H1 (cell line): ENCODE measurements around the gene ZNF521. TPM values are rescaled to one million over a fixed set of nuclear protein-coding genes. Genes with fewer than 3 reads are reported as not detected.

Source experiments
- KDM4A ChIP-seq: IDR thresholded peaks from one replicate; pipeline ENCODE4 v1.7.1; 2012; ENCODE audit warnings: low read depth, mild to moderate bottlenecking, moderate library complexity, low read length, inconsistent platforms; ENCODE audit not compliant: severe bottlenecking
- polyA plus RNA-seq, 7 experiments: library from polyadenylated mRNA; depleted of rRNA in 3 of 7; stranded (reverse) in 5 of 7; unstranded in 2 of 7; fragments of >200 nt in 5 of 7; fragments of 200-250 nt in 2 of 7; gene quantifications; 1 replicate in 5 of 7; 2 replicates in 1 of 7; 4 replicates in 1 of 7; pipeline versions ENCODE4 v1.2.1 to v1.2.3, GENCODE V29; 2011 to 2013; ENCODE audit warnings: missing spikeins in 2 of 7, mixed read lengths in 2 of 7
- total RNA-seq: library from RNA; stranded (reverse); fragmentation: NEBNext Ultra II Directional; extraction: Animal tissue kit (Norgen Biotek cat#: 25700); gene quantifications from 2 replicates; pipeline ENCODE4 v1.2.1, GENCODE V29; 2021

The ZNF521 gene
- total and polyA plus RNA-seq, 2 of the 8 experiments (the other 6 are each of a cell fraction or from before 2014, with no cell fraction given), result 9.5 to 15.8 TPM

DNA sequence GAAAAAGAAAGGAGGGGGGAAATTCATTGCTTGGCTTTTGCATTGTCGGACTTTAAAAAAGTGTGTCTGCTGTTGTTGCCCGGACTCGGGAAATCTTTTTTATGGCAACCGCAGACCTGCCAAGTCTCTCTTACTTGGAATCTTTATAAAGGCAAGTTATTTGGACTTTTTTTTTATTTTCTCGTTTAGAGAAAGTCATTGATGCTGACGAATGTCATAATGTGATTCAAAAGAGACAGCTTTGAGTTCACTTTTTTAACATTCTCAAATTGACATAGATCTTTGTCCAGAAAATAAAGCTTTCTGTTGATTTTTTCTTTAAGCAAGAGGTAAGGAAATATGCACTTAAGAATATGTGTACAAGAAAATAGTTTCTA is 651 bp upstream of the ZNF521 start (continued):
- TF ChIP-seq KDM4A, result no peak
